BE2C (cell line): ENCODE data around the gene MSH3.
"Not testable (repeated sequence)": the region's sequence is repeated elsewhere in the genome, so short reads cannot be mapped to it uniquely, and the experiment has no call there.

Source experiments
- DNase-seq: peaks from one replicate; pipeline ENCODE4 v3.0.0-alpha.2; 2020
- H3K27me3 ChIP-seq: fragments of 250-450 bp; sonication (Bioruptor Pico); 2 replicates; pipeline ENCODE4 v1.5.1; 2020; ENCODE audit warnings: mild to moderate bottlenecking
- H3K36me3 ChIP-seq: fragments of 250-450 bp; sonication (Bioruptor Pico); 2 replicates; pipeline ENCODE4 v1.5.1; 2020; ENCODE audit warnings: mild to moderate bottlenecking
- H3K4me1 ChIP-seq: fragments of 250-450 bp; sonication (Bioruptor Pico); 2 replicates; pipeline ENCODE4 v1.5.1; 2020
- H3K4me3 ChIP-seq: 2 replicates; pipeline ENCODE4 v1.5.1; 2011; ENCODE audit warnings: low read depth, low read length
- H3K9me3 ChIP-seq: fragments of 250-450 bp; sonication (Bioruptor Pico); 2 replicates; pipeline ENCODE4 v1.5.1; 2020
- TF ChIP-seq, protein P1 (sequence below): IDR thresholded peaks from 2 replicates; pipeline ENCODE4 v1.5.1; 2012; ENCODE audit warnings: mild to moderate bottlenecking, low read depth, low read length

Gene MSH3

DNA sequence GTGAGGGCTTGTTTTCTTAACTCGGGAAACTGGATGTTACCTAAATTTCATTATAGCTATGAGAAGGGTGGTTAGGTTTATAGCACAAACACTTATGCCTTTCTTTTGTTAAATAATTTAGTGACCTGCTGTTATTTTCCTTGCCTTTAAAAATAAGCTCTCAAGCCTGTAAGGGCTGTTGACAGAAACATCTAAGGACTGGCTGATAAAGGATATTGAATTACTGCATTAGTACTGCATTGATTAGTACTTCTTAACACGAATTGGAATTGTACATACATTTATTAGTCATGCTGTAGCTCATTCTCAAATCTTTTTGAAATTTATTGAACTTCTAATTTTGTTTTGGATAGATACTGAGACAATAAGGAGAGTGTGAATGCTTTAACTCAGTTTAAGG is 85.4 kb downstream of the MSH3 start:
- Histone ChIP-seq H3K9me3 (no peaks in the 10 kb centered on the region), H3K4me1 (no peaks in the 10 kb centered on the region), H3K4me3 (no peak overlapping the region), H3K36me3 (peaks cover 5% of the 10 kb centered on the region; the same call in 1 of the 2 replicates), H3K27me3 (no peaks in the 10 kb centered on the region)
- DNase-seq = no peak
- TF ChIP-seq, protein P1, sequence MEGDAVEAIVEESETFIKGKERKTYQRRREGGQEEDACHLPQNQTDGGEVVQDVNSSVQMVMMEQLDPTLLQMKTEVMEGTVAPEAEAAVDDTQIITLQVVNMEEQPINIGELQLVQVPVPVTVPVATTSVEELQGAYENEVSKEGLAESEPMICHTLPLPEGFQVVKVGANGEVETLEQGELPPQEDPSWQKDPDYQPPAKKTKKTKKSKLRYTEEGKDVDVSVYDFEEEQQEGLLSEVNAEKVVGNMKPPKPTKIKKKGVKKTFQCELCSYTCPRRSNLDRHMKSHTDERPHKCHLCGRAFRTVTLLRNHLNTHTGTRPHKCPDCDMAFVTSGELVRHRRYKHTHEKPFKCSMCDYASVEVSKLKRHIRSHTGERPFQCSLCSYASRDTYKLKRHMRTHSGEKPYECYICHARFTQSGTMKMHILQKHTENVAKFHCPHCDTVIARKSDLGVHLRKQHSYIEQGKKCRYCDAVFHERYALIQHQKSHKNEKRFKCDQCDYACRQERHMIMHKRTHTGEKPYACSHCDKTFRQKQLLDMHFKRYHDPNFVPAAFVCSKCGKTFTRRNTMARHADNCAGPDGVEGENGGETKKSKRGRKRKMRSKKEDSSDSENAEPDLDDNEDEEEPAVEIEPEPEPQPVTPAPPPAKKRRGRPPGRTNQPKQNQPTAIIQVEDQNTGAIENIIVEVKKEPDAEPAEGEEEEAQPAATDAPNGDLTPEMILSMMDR = no peak

DNA sequence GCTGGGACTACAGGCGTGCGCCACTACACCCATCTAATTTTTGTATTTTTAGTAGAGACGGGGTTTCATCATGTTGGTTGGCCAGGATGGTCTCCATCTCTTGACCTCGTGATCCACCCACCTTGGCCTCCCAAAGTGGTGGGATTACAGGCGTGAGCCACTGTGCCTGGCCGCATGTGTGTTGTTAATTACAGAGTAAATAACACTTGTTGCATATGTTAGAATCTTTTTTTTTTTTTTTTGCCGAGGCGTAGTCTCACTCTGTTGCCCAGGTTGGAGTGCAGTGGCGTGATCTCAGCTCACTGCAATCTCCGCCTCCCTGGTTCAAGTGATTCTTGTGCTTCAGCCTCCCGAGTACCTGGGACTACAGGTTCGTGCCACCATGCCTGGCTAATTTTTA is 86.0 kb downstream of the MSH3 start:
- not testable (repeated sequence) for H3K27me3 ChIP-seq, H3K36me3 ChIP-seq, H3K4me3 ChIP-seq, DNase-seq, H3K4me1 ChIP-seq, H3K9me3 ChIP-seq

DNA sequence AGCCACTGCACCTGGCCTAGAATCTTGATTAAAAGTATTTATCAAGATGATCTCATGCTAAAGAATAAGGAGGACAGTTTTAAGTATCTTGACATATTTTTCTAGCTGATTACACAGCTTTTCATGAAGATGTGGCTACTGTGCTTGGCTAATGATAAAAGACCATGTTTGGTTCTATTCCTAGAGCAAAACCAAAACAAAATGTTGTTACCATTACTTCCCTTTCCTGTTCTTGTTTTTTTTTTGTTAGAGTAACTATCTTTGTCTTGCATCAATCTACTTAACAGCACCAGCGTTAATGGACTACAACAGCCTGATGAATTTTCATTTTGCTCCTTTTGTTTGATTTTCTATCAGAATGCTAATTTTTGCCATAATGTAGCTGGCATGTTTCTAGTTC is 86.5 kb downstream of the MSH3 start:
- no peaks in the 10 kb centered on the region for H3K9me3 ChIP-seq
- no peak for DNase-seq
- H3K36me3 ChIP-seq = peaks cover 5% of the 10 kb centered on the region; the same call in 1 of the 2 replicates
- no peaks in the 10 kb centered on the region for H3K27me3 ChIP-seq
- TF ChIP-seq, protein P1 = no peak
- H3K4me1 ChIP-seq = no peaks in the 10 kb centered on the region
- H3K4me3 ChIP-seq = no peak overlapping the region

DNA sequence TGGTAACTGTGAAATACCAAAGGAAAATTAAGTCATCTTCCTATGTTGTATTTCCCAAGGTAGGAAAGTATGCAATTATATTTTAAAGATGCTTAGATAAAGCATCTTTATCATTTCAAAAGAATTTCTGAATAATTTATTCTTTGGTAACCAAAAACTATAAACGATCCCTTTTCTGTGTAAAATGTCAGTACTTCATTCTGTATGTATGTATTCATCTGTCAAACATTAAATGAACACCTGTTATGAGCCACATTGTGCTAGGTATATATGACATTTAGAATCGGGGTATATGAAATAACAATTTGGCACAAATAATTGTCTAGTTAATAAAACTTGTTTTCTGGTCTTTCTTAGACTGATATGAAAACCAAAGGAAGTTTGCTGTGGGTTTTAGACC is 89.7 kb downstream of the MSH3 start:
- DNase-seq = no peak
- Histone ChIP-seq H3K4me3 (no peak overlapping the region), H3K4me1 (no peaks in the 10 kb centered on the region), H3K27me3 (no peaks in the 10 kb centered on the region), H3K36me3 (peaks cover 5% of the 10 kb centered on the region; the same call in 1 of the 2 replicates), H3K9me3 (no peaks in the 10 kb centered on the region)
- TF ChIP-seq, protein P1 = no peak

DNA sequence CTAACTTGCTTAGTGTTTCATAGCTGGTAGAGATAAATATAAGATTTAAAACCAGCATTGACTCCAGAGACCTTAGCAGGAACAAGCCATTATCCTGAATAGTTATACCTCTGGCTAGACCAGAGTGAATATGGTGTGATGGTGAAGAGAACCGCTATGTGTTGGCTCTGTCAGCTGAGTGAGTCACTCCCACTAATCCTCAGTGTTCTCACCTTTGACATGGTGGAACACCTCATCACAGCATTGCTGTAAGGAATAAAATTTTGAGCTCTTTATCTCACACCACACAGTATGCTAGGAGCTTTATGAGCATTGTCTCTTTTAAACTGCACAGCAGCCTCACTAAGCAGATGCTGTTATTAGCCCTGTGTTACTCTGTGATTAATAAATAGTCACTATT is 91.0 kb downstream of the MSH3 start:
- no peak for DNase-seq
- TF ChIP-seq, protein P1 = no peak
- H3K4me3 ChIP-seq = no peak overlapping the region
- H3K9me3 ChIP-seq = no peaks in the 10 kb centered on the region
- H3K4me1 ChIP-seq = no peaks in the 10 kb centered on the region
- H3K27me3 ChIP-seq = no peaks in the 10 kb centered on the region
- peaks cover 5% of the 10 kb centered on the region; the same call in 1 of the 2 replicates for H3K36me3 ChIP-seq

DNA sequence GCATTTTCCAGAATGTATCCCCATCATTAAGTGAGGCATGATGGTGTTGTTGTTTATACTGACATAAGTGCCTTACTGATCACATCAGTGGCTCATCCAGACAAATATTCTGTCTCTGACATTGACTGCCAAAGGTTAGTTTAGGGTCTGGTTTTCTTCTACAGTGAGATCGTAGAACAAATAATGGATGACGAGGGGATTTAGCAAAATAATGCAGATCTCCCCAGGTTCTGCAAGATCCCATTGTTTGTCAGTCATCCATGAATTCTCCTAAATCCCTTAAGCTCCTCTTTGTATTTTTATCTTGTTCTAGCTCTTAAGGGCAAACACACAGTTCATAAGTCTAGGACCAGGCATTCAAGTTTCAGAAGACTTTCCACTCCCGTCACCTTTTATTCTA is 93.5 kb downstream of the MSH3 start:
- no peaks in the 10 kb centered on the region for H3K27me3 ChIP-seq
- no peak overlapping the region for H3K4me3 ChIP-seq
- H3K36me3 ChIP-seq = peaks cover 5% of the 10 kb centered on the region
- H3K9me3 ChIP-seq = no peaks in the 10 kb centered on the region
- no peak for DNase-seq
- TF ChIP-seq, protein P1 = no peak
- H3K4me1 ChIP-seq = no peaks in the 10 kb centered on the region

DNA sequence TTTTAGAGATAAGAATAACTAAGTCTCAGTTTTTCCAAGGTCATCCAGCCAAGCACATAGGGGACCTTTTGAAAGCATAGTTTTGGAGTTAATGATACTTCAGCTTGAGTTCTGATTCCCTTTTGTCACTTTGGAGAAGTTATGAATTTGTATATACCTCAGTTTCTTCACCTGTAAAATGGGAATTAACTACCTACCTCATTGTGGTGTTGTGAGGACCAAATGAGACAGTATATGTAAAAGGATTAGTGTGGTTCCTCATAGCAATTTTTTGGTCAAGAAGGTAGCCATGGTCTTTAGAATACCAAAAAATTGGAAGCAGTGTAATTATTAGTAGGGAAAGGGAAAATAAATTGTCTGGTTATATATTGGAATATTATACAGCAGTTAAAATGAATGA is 98.0 kb downstream of the MSH3 start:
- peaks cover 5% of the 10 kb centered on the region for H3K36me3 ChIP-seq
- DNase-seq = no peak
- H3K27me3 ChIP-seq = no peaks in the 10 kb centered on the region
- no peak overlapping the region for H3K4me3 ChIP-seq
- no peaks in the 10 kb centered on the region for H3K9me3 ChIP-seq
- TF ChIP-seq, protein P1 = no peak
- peaks cover 8% of the 10 kb centered on the region for H3K4me1 ChIP-seq
